Ectodermal cell (in vitro differentiated cells): ENCODE data around the gene SLC11A1.

Experiments used
- H3K27ac ChIP-seq: 2 replicates; pipeline ENCODE4 v1.7.0; 2013; ENCODE audit warnings: mild to moderate bottlenecking, low read depth, low read length; ENCODE audit not compliant: insufficient read depth, poor library complexity, severe bottlenecking
- H3K27me3 ChIP-seq: 2 replicates; pipeline ENCODE4 v1.7.0; 2013; ENCODE audit warnings: mild to moderate bottlenecking, low read length; ENCODE audit not compliant: insufficient read depth, control insufficient read depth, poor library complexity, severe bottlenecking
- H3K36me3 ChIP-seq: one replicate; pipeline ENCODE4 v1.7.0; 2013; ENCODE audit warnings: low read length; ENCODE audit not compliant: control insufficient read depth, insufficient read depth
- H3K4me1 ChIP-seq: one replicate; pipeline ENCODE4 v1.7.0; 2013; ENCODE audit warnings: low read length; ENCODE audit not compliant: control insufficient read depth, insufficient read depth
- H3K4me3 ChIP-seq: 2 replicates; pipeline ENCODE4 v1.7.0; 2013; ENCODE audit warnings: low read depth, low read length, control low read depth; ENCODE audit not compliant: insufficient read depth
- H3K9me3 ChIP-seq: 2 replicates; pipeline ENCODE4 v1.7.0; 2013; ENCODE audit warnings: mild to moderate bottlenecking, low read length, moderate library complexity; ENCODE audit not compliant: control insufficient read depth
- WGBS, 2 experiments: methylation state at CpG; one replicate each; pipeline ENCODE4 v1.1.7; 2013; ENCODE audit warnings: missing lambda C conversion rate in 2 of 2; 5-methylcytosine and 5-hydroxymethylcytosine counted together

SLC11A1 gene

DNA sequence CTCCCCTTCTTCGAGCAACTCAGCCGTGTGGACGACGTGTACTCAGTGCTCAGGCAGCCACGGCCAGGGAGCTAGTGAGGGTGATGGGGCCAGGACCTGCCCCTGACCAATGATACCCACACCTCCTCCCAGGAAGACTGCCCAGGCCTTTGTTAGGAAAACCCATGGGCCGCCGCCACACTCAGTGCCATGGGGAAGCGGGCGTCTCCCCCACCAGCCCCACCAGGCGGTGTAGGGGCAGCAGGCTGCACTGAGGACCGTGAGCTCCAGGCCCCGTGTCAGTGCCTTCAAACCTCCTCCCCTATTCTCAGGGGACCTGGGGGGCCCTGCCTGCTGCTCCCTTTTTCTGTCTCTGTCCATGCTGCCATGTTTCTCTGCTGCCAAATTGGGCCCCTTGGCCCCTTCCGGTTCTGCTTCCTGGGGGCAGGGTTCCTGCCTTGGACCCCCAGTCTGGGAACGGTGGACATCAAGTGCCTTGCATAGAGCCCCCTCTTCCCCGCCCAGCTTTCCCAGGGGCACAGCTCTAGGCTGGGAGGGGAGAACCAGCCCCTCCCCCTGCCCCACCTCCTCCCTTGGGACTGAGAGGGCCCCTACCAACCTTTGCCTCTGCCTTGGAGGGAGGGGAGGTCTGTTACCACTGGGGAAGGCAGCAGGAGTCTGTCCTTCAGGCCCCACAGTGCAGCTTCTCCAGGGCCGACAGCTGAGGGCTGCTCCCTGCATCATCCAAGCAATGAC is 22.4 kb downstream of the SLC11A1 start:
- H3K27me3 ChIP-seq, result peaks cover 1% of the 10 kb centered on the region
- peaks cover 26% of the 10 kb centered on the region for H3K4me1 ChIP-seq
- H3K27ac ChIP-seq, result no peak overlapping the region
- 89 to 90% methylated on average over 16 of the region's 16 CpGs for WGBS, 2 experiments
- H3K4me3 ChIP-seq, result no peak overlapping the region
- peaks cover 16% of the 10 kb centered on the region for H3K36me3 ChIP-seq
- no peaks in the 10 kb centered on the region for H3K9me3 ChIP-seq

DNA sequence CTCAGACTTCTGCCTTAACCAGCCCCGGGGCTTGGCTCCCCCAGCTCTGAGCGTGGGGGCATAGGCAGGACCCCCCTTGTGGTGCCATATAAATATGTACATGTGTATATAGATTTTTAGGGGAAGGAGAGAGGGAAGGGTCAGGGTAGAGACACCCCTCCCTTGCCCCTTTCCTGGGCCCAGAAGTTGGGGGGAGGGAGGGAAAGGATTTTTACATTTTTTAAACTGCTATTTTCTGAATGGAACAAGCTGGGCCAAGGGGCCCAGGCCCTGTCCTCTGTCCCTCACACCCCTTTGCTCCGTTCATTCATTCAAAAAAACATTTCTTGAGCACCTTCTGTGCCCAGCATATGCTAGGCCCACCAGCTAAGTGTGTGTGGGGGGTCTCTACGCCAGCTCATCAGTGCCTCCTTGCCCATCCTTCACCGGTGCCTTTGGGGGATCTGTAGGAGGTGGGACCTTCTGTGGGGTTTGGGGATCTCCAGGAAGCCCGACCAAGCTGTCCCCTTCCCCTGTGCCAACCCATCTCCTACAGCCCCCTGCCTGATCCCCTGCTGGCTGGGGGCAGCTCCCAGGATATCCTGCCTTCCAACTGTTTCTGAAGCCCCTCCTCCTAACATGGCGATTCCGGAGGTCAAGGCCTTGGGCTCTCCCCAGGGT is 23.1 kb downstream of the SLC11A1 start:
- Histone ChIP-seq H3K36me3 (peaks cover 16% of the 10 kb centered on the region), H3K27ac (no peak overlapping the region), H3K4me1 (peaks cover 26% of the 10 kb centered on the region), H3K9me3 (no peaks in the 10 kb centered on the region), H3K4me3 (peak overlapping the region; percentile 37), H3K27me3 (no peaks in the 10 kb centered on the region)
- 61 to 66% methylated on average over 8 of the region's 8 CpGs for WGBS, 2 experiments

DNA sequence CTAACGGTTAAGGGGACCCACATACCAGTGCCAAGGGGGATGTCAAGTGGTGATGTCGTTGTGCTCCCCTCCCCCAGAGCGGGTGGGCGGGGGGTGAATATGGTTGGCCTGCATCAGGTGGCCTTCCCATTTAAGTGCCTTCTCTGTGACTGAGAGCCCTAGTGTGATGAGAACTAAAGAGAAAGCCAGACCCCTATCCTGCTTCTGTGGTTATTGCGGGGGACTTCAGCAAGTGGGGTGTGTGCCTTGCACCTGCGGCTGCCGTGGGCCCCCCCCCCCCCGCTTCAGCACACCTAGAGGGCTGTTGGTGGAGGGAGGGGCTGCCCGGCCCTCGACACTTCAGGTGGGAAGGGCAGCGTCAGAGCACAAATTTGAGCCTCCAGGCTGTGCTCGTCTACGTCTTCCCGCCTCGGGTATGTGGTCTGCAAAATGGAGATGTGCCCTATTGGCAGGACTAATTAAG is 23.7 kb downstream of the SLC11A1 start:
- Histone ChIP-seq H3K4me1 (peaks cover 26% of the 10 kb centered on the region), H3K4me3 (peak overlapping the region; percentile 37), H3K27me3 (no peaks in the 10 kb centered on the region), H3K36me3 (peaks cover 16% of the 10 kb centered on the region), H3K9me3 (no peaks in the 10 kb centered on the region), H3K27ac (peak overlapping the region; percentile 74)
- WGBS, 2 experiments, result 3 to 5% methylated on average over 15 of the region's 15 CpGs

DNA sequence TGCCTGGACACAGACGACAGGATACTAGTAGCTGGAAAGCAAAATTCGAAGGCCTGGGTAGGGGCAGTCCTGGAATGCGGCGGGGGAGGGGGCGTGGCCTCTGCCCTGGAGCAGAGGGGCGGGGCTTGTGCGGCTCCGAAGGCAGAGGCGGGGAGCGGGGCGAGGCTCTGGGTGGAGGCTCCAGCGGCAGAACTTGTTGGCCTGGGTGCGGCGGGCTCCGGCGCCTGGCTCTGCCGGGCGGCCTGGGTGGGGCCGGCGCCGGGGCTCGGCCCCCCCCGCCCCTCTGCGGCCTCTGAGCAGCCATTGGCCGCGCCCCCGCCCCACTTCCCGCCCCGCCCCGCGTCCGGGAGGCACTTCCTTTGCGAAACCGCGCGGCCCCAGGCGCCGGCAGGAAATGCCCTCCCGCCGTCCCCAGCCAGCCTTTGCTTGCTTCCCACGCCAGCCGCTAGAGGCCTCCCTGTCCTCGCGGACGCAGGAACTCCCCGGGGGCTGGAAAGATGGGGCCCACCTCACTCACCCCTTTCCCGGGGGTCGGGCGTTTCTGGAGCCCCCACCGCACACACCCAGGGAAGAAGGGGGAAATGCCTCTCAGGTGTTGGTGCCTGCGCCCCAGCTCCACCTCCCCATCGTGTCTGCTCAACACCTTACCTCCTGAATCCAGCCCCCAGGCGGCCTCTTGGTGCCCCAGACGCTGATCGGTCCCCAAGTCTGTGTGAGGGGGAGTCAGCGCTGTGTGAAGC is 24.3 kb downstream of the SLC11A1 start:
- Histone ChIP-seq H3K27me3 (no peaks in the 10 kb centered on the region), H3K9me3 (no peaks in the 10 kb centered on the region), H3K4me3 (peak overlapping the region; percentile 37), H3K27ac (peak overlapping the region; percentile 74), H3K36me3 (peaks cover 16% of the 10 kb centered on the region), H3K4me1 (peaks cover 24% of the 10 kb centered on the region)
- 1 to 2% methylated on average over 56 of the region's 56 CpGs for WGBS, 2 experiments

DNA sequence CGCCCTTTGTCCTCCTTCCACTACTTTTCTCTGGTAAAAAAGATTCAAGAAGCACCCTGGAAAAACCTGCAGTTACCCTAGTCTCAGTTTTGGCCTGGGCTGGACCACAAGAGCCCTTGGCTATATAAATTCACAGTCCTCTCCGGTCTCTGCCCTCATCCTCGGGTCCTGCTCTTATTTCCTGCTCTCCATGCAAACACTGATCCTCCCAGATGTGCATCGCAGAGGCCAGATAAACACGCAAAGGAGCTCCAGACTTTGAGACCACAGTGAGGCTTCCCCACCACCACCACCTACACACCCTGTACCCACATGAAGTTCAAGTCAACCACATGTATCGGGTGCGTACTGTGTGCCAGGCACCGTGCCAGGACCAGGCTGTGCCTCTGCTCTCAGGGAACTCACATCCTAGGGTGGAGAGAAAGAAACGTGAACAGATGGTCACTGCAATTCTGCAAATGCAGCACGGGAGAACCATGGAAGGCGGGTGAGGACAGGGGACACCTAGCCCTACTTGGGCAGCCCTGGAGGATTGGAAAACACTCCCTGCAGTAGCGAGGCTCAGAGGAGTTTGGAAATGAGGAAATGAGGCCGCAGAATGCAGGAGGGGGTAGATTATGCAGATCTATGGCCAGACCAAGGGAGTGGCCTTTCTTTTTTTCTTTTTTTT is 25.0 kb downstream of the SLC11A1 start:
- Histone ChIP-seq H3K36me3 (peaks cover 16% of the 10 kb centered on the region), H3K9me3 (no peaks in the 10 kb centered on the region), H3K4me1 (peaks cover 20% of the 10 kb centered on the region), H3K4me3 (peak overlapping the region; percentile 37), H3K27me3 (no peaks in the 10 kb centered on the region), H3K27ac (peak overlapping the region; percentile 70)
- WGBS, 2 experiments, result 69 to 73% methylated on average over 13 of the region's 13 CpGs

DNA sequence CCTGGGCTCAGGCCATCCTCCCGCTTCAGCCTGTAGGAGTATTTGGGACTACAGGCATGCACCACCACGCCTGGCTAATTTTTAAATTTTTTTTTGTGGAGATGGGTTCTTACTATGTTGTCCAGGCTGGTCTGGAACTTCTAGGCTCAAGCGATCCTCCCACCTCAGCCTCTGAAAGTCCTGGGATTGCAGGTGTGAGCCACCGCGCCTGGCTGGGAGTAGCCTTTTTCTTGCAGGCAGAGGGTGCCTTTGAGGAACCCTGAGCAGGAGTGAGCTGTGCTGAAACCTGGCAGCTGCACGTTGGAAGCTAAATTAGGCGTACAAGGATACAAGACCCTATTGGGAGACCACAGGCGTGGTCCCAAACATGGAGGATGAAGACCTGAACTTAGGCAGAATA is 25.6 kb downstream of the SLC11A1 start:
- H3K27me3 ChIP-seq, result no peaks in the 10 kb centered on the region
- WGBS, 2 experiments, result 90 to 94% methylated on average over 8 of the region's 8 CpGs
- H3K4me3 ChIP-seq, result no peak overlapping the region
- no peaks in the 10 kb centered on the region for H3K9me3 ChIP-seq
- H3K4me1 ChIP-seq, result peaks cover 20% of the 10 kb centered on the region
- peaks cover 10% of the 10 kb centered on the region for H3K36me3 ChIP-seq
- H3K27ac ChIP-seq, result no peak overlapping the region

DNA sequence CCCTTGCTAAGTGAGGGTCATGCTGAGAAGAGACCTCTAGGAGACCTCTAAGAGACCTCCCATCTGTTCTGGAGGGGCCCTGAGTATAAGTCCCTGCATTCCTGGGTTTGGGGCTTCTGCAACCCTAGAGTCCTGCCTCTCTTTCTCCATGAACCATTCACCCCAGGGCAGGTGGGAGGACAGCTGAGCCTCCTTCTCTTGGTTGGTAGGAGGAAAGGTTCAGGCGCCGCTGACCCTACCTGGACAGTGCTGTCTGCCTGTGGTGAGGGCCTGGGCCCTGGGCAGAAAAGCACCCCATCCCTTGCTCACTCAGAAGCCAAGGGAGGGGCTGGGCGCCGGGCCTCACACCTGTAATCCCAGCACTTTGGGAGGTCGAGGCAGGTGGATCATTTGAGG is 36.2 kb downstream of the SLC11A1 start:
- H3K36me3 ChIP-seq, result no peaks in the 10 kb centered on the region
- WGBS, 2 experiments, result 90 to 91% methylated on average over 5 of the region's 5 CpGs
- no peak overlapping the region for H3K27ac ChIP-seq
- H3K4me3 ChIP-seq, result no peak overlapping the region
- no peaks in the 10 kb centered on the region for H3K9me3 ChIP-seq
- no peaks in the 10 kb centered on the region for H3K27me3 ChIP-seq
- no peaks in the 10 kb centered on the region for H3K4me1 ChIP-seq

DNA sequence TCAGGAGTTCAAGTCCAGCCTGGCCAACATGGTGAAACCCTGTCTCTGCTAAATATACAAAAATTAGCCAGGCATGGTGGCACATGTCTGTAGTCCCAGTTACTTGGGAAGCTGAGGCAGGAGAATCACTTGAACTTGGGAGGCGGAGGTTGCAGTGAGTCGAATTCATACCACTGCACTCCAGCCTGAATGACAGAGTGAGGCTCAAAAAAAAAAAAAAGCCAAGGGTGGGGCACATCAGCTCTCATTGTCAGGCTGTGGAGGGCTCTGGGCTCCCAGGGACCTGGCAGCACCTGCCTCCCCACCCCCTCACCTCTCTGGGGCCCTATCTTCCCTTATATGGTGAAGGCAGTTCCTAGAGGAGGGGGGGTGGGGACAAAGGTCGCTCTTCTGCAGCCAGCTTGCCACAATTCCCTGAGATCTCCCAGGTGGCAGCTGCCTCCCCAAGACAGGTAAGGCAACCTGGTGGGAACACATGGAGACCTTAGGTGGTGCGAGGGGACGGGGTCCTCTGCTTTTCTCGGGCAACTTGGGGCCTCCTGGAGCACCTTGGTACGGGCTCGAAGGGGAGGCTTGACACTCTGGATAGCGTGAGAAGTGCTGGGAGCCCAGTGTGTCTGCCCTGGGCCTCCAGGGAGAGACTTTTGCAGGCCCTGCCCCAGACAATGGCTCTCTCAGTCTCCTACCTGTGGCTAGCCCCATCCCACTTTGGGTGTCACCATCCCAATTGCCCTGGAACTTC is 36.8 kb downstream of the SLC11A1 start, which contains the start of gene VIL1:
Gene VIL1, plus strand, starts transcription at position 407 of the 742 bp plus-strand sequence. CDS start 4,656 bp downstream, outside the sequence.
- no peak within 1 kb of the TSS for H3K27ac ChIP-seq
- no peak within 1 kb of the TSS for H3K4me3 ChIP-seq
- H3K36me3 ChIP-seq, result no peaks in the 10 kb centered on the region
- no peaks in the 10 kb centered on the region for H3K9me3 ChIP-seq
- 74 to 76% methylated on average over 9 of the region's 9 CpGs for WGBS, 2 experiments
- no peaks in the 10 kb centered on the region for H3K4me1 ChIP-seq
- H3K27me3 ChIP-seq, result no peaks in the 10 kb centered on the region

DNA sequence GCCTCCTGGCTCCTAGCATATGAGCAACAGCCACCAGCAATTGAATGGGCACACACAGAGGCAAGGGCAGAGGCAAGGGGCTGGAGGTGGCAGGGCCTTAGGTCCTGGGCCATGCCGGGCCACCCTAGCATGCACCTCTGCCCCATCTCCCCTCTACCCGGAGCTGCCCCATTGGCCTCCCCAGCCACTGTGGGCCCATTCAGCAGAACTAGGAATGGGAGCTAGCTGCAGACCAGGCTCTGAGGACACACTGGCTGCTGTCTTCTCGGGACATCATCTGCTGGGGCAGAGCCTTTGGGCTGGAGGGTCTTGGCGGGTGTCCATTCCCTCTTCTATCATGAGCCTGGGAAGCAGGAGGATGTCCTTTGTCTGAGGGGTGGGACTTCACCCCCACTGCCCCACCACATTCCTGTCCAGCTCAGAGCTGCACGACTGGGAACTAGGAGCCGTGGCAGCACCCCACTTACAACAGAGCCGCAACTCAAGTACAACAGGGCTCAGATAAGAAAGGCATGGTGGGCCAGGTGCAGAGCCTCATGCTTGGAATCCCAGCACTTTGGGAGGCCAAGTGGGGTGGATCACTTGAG is 37.6 kb downstream of the SLC11A1 start:
- Histone ChIP-seq H3K27me3 (no peaks in the 10 kb centered on the region), H3K9me3 (no peaks in the 10 kb centered on the region), H3K27ac (no peak overlapping the region), H3K4me3 (no peak overlapping the region), H3K36me3 (no peaks in the 10 kb centered on the region), H3K4me1 (no peaks in the 10 kb centered on the region)
- whole genome bisulfite sequencing, 2 experiments, result 86 to 90% methylated on average over 7 of the region's 7 CpGs
